ENCODE measurements around the gene PCGF3.
A peak's percentile ranks its signal among the peaks of the same experiment; 100 is the strongest.
"Not testable (repeated sequence)": the region's sequence is repeated elsewhere in the genome, so short reads cannot be mapped to it uniquely, and the experiment has no call there.

PCGF3 gene

GRCh38 chr4:704198-704891 lies 1.3 kb upstream of the PCGF3 start:
- DNase-seq (ENCODE audit: low spot score): no peak

GRCh38 chr4:704971-705277 lies 708 bp upstream of the PCGF3 start:
- DNase-seq (ENCODE audit: low spot score): no peak

GRCh38 chr4:706083-706633 lies 526 bp downstream of the PCGF3 start:
- not testable (repeated sequence) for DNase-seq (ENCODE audit: low spot score)

- DNase-seq (ENCODE audit: low spot score): no peak
Measured at GRCh38 chr4:706834-707598, 1.4 kb downstream of the PCGF3 start.

DNA sequence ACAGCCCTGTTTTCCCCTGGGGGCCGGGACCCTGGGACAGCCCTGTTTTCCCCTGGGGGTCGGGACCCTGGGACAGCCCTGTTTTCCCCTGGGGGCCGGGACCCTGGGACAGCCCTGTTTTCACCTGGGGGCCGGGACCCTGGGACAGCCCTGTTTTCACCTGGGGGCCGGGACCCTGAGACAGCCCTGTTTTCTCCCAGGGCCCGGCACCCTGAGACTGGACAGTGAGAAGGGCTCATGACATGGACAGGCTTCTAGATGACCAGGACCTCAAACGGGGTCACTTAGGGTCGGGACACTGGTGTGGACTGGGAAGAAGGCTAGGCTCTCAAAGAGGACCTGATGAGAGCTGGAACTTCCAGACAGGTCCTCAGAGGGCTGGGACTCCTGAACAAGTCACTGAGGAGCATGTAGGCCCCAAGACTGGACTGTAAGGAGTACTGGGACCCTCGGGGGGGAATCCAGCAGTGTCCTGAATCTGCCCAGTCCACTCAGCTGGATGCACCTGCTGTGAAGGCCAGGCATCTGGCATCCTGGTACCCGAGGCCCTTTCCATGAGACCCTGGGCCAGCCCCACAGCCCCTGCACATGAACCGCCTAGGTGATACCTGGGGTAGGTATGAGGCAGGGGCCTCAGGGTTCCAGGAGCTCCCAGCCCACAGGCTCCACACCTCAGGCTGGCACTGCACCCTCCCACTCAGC lies 2.4 kb downstream of the PCGF3 start:
- no peak for DNase-seq (ENCODE audit: low spot score)

GRCh38 chr4:708631-708933 lies 3.0 kb downstream of the PCGF3 start:
- DNase-seq (ENCODE audit: low spot score): no peak

GRCh38 chr4:709348-709747 lies 3.7 kb downstream of the PCGF3 start:
- no peak for DNase-seq (ENCODE audit: low spot score)

- DNase-seq (ENCODE audit: low spot score): no peak
Measured at GRCh38 chr4:710116-710515, 4.5 kb downstream of the PCGF3 start.

GRCh38 chr4:710916-711315 lies 5.3 kb downstream of the PCGF3 start:
- no peak for DNase-seq (ENCODE audit: low spot score)

DNA sequence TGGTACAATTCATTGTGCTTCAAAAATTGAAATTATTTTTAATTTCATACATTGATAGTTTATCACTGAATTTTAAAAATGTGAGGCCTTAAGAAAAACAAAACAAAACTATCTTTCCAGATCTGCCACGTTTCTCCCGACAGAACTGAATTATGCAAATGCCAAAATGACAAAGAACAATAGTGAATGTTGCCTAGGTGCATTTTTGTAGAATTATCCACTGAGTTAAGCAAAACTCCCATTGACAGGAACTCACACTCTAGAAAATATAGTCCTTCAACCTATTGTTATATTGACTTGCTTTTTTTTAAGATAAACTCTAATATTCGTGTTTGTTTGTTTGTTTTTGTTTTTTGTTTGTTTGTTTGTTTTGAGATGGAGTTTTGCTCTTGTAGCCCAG lies 6.5 kb downstream of the PCGF3 start:
- no peak for DNase-seq (ENCODE audit: low spot score)

DNA sequence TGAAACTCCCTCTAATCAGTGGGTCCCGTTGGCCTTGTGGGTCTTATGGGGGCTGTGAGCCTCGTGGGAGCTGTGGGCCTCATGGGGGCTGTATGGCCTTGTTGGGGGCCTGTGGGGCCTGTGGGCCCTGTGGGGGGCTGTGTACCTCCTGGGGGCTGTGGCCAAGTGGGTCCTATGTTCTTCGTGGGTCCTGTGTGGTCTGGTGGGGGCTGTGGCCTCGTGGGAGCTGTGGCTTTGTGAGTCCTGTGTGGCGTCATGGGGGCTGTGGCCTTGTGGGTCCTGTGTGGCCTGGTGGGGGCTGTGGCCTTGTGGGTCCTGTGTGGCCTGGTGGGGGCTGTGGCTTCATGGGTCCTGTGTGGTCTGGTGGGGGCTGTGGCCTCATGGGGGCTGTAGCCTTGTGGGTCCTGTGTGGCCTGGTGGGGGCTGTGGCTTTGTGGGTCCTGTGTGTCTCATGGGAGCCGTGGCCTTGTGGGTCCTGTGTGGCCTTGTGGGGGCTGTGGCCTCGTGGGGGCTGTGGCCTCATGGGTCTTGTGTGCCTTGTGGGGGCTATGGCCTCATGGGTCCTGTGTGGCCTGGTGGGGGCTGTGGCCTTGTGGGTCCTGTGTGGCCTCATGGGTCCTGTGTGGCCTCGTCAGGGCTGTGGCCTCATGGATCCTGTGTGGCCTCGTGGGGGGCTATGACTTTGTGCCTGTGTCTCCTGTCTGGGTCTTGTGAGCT lies 7.4 kb downstream of the PCGF3 start:
- DNase-seq (ENCODE audit: low spot score): no peak

GRCh38 chr4:714087-714486 lies 8.5 kb downstream of the PCGF3 start:
- no peak for DNase-seq (ENCODE audit: low spot score)

GRCh38 chr4:717601-718320 lies 12.1 kb downstream of the PCGF3 start:
- no peak for DNase-seq (ENCODE audit: low spot score)

- no peak for DNase-seq (ENCODE audit: low spot score)
Measured at GRCh38 chr4:718460-718859, 12.8 kb downstream of the PCGF3 start.

DNA sequence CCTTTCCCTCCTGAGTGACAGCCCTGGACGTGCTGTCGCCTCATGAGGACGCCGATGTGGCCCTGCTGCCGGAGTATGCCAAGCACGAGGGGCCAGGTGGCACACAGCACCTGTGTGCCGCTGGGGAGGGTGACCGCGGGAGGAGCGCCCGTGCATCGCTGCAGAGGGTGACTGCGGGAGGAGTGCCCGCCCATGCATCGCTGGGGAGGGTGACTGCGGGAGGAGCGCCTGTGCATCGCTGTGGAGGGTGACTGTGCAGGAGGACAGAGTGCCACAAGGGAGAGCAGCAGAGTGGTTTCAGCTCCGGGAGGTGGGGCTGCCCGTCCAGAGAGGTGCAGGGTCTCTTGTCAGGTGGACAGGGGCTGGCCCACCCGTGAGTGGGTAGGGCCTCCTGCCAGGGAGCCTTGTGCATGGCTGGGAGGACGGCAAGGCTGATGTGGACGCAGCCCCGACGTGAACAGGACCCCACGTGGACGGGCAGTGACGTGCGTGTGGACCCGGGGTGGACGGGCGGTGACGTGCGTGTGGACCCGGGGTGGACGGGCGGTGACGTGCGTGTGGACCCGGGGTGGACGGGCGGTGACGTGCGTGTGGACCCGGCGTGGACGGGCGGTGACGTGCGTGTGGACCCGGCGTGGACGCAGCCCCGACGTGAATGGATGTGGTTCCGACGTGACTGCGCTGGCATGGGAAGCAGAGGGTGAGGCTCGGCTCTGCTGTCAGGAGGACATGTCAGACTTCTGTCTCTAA lies 14.7 kb downstream of the PCGF3 start:
- DNase-seq (ENCODE audit: low spot score): no peak

GRCh38 chr4:721261-722168 lies 15.9 kb downstream of the PCGF3 start:
- peak; percentile 10 for DNase-seq (ENCODE audit: low spot score)

DNA sequence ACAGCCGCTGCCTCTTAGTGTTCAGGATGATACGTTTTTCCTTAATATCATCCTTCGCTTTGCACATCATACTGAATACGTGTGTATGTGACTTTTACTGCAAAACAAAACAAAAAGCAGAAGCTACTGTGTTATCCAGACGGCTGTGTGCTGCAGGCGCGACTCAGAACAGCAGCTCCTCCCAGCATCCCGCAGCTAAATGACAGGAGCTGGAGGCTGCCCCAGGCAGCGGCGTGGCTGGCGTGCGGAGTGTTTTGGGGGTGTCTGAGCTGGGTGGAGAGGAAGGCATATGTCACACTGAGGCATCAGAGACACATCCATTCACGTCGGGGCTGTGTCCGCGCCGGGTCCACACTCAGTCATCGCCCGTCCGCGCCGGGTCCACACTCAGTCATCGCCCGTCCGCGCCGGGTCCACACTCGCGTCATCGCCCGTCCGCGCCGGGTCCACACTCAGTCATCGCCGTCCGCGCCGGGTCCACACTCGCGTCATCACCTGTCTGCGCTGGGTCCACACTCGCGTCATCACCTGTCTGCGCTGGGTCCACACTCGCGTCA lies 16.6 kb downstream of the PCGF3 start:
- DNase-seq (ENCODE audit: low spot score): no peak

- DNase-seq (ENCODE audit: low spot score): no peak
Measured at GRCh38 chr4:722851-723360, 17.3 kb downstream of the PCGF3 start.

DNA sequence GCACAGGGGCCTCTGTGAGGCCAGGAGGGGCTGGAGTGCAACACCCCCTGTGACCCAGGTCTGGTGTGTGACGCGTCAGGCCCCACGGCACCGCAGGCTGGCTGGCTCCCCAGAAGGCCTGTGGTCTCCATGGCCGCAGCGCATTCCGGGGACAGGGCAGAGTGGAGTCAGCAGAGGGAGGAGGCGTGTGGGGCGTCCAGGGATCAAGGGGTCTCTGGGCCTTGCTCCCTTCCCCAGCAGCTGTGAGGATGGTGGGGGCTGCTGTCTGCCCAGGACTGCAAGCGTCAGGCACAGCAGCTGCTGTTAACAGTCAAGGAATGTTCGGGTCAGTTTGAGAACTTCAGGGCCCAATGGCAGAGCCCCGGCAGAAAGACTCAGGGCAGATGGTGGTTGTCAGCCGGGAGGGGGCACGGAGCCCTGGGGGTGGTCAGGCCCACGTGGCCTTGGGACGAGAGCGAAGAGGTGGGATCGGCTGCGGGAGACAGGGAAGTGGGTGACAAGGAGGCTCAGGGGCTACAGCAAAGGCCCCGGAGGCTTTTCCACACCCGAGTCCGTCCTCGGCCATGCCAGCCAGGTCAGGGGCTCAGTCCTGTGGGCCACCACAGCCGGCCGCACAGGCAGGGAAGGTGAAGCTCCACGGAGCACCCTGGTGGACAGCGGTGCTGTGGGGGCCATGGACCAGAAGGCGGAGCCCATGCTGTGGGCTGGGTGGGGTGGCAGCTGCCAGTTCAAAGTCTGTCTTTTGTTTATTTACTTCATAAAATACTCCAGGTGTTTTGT lies 18.3 kb downstream of the PCGF3 start:
- DNase-seq (ENCODE audit: low spot score): no peak

Data from hematopoietic multipotent progenitor cell treated with erythropoietin and hydrocortisone succinate and interleukin-3 and kit ligand, for 15 days (in vitro differentiated cells).